HL-60 (cell line): ENCODE results near the gene CCDC192.
"Not testable (repeated sequence)": the region's sequence is repeated elsewhere in the genome, so short reads cannot be mapped to it uniquely, and the experiment has no call there.

Source experiments
- DNase-seq, 2 experiments: peaks; one replicate each; pipeline ENCODE4 v3.0.0-alpha.2; 2010 to 2020; ENCODE audit warnings: low read depth in 1 of 2, low spot score in 1 of 2
- H3K27ac ChIP-seq: fragments of 250-450 bp; sonication (Bioruptor Pico); replicated peaks from 2 replicates; pipeline ENCODE4 v1.5.1; 2020; ENCODE audit warnings: mild to moderate bottlenecking, moderate library complexity
- H3K27me3 ChIP-seq: fragments of 250-450 bp; sonication (Bioruptor Pico); 2 replicates; pipeline ENCODE4 v1.5.1; 2021; ENCODE audit warnings: mild to moderate bottlenecking, moderate library complexity; ENCODE audit not compliant: insufficient read depth, poor library complexity, severe bottlenecking
- H3K4me3 ChIP-seq: replicated peaks from 2 replicates; pipeline ENCODE4 v1.5.1; 2011; ENCODE audit warnings: mild to moderate bottlenecking, control low read depth, low read length; ENCODE audit not compliant: insufficient read depth
- GABPA ChIP-seq: IDR thresholded peaks from 2 replicates; pipeline ENCODE4 v1.6.1; 2012; ENCODE audit warnings: low read depth
- POLR2AphosphoS5 ChIP-seq: IDR thresholded peaks from 2 replicates; pipeline ENCODE4 v1.6.1; 2012; ENCODE audit warnings: low read depth
- SPI1 ChIP-seq: IDR thresholded peaks from 2 replicates; pipeline ENCODE4 v1.6.1; 2012; ENCODE audit warnings: low read depth, mild to moderate bottlenecking, borderline replicate concordance
- TF ChIP-seq, protein P1 (sequence below): IDR thresholded peaks from one replicate; pipeline ENCODE4 v1.5.1; 2011; ENCODE audit warnings: low read length, control low read depth, inconsistent platforms; ENCODE audit not compliant: insufficient read depth
- TF ChIP-seq, protein P2 (sequence below): IDR thresholded peaks from 2 replicates; pipeline ENCODE4 v1.6.1; 2012; ENCODE audit warnings: low read depth; ENCODE audit not compliant: insufficient replicate concordance

CCDC192 gene

GRCh38 chr5:127732963-127733362 lies 29.8 kb downstream of the CCDC192 start:
- DNase-seq, result no peak
- H3K4me3 ChIP-seq, result no peak overlapping the region
- TF ChIP-seq SPI1, result no peak
- no peak for TF ChIP-seq GABPA
- TF ChIP-seq, protein P1, sequence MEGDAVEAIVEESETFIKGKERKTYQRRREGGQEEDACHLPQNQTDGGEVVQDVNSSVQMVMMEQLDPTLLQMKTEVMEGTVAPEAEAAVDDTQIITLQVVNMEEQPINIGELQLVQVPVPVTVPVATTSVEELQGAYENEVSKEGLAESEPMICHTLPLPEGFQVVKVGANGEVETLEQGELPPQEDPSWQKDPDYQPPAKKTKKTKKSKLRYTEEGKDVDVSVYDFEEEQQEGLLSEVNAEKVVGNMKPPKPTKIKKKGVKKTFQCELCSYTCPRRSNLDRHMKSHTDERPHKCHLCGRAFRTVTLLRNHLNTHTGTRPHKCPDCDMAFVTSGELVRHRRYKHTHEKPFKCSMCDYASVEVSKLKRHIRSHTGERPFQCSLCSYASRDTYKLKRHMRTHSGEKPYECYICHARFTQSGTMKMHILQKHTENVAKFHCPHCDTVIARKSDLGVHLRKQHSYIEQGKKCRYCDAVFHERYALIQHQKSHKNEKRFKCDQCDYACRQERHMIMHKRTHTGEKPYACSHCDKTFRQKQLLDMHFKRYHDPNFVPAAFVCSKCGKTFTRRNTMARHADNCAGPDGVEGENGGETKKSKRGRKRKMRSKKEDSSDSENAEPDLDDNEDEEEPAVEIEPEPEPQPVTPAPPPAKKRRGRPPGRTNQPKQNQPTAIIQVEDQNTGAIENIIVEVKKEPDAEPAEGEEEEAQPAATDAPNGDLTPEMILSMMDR, result no peak
- no peak for TF ChIP-seq POLR2AphosphoS5
- TF ChIP-seq, protein P2, sequence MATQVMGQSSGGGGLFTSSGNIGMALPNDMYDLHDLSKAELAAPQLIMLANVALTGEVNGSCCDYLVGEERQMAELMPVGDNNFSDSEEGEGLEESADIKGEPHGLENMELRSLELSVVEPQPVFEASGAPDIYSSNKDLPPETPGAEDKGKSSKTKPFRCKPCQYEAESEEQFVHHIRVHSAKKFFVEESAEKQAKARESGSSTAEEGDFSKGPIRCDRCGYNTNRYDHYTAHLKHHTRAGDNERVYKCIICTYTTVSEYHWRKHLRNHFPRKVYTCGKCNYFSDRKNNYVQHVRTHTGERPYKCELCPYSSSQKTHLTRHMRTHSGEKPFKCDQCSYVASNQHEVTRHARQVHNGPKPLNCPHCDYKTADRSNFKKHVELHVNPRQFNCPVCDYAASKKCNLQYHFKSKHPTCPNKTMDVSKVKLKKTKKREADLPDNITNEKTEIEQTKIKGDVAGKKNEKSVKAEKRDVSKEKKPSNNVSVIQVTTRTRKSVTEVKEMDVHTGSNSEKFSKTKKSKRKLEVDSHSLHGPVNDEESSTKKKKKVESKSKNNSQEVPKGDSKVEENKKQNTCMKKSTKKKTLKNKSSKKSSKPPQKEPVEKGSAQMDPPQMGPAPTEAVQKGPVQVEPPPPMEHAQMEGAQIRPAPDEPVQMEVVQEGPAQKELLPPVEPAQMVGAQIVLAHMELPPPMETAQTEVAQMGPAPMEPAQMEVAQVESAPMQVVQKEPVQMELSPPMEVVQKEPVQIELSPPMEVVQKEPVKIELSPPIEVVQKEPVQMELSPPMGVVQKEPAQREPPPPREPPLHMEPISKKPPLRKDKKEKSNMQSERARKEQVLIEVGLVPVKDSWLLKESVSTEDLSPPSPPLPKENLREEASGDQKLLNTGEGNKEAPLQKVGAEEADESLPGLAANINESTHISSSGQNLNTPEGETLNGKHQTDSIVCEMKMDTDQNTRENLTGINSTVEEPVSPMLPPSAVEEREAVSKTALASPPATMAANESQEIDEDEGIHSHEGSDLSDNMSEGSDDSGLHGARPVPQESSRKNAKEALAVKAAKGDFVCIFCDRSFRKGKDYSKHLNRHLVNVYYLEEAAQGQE, result no peak
- no peak overlapping the region for H3K27ac ChIP-seq
- H3K27me3 ChIP-seq, result no peaks in the 10 kb centered on the region

DNA sequence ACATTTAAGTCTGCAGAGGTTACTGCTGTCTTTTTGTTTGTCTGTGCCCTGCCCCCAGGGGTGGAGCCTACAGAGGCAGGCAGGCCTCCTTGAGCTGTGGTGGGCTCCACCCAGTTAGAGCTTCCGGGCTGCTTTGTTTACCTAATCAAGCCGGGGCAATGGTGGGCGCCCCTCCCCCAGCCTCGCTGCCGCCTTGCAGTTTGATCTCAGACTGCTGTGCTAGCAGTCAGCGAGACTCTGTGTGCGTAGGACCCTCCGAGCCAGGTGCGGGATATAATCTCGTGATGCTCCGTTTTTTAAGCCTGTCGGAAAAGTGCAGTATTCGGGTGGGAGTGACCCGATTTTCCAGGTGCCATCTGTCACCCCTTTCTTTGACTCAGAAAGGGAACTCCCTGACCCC lies 36.2 kb downstream of the CCDC192 start:
- not testable (repeated sequence) for H3K27ac ChIP-seq, DNase-seq, H3K27me3 ChIP-seq, H3K4me3 ChIP-seq

- TF ChIP-seq, protein P1, result no peak
- TF ChIP-seq, protein P2, result no peak
- TF ChIP-seq SPI1, result no peak
- no peak for TF ChIP-seq POLR2AphosphoS5
- no peak for TF ChIP-seq GABPA
- H3K4me3 ChIP-seq, result no peak overlapping the region
- H3K27me3 ChIP-seq, result no peaks in the 10 kb centered on the region
- no peak overlapping the region for H3K27ac ChIP-seq
- DNase-seq, result no peak
These were observed 36.7 kb downstream of the CCDC192 start for GRCh38 chr5:127739807-127740384.

GRCh38 chr5:127741412-127741811 lies 38.2 kb downstream of the CCDC192 start:
- Histone ChIP-seq H3K27me3 (no peaks in the 10 kb centered on the region), H3K4me3 (no peak overlapping the region), H3K27ac (no peak overlapping the region)
- no peak for DNase-seq
- TF ChIP-seq, protein P1, result no peak
- no peak for TF ChIP-seq GABPA
- TF ChIP-seq, protein P2, result no peak
- TF ChIP-seq POLR2AphosphoS5, result no peak
- TF ChIP-seq SPI1, result no peak
